HK-2 (cell line): ENCODE results near the gene NELFB.
A peak's percentile ranks its signal among the peaks of the same experiment; 100 is the strongest.

ENCODE experiments used
- DNase-seq: peaks from one replicate; pipeline ENCODE4 v3.0.0-alpha.2; 2018; ENCODE audit not compliant: unreplicated experiment

NELFB gene

DNA sequence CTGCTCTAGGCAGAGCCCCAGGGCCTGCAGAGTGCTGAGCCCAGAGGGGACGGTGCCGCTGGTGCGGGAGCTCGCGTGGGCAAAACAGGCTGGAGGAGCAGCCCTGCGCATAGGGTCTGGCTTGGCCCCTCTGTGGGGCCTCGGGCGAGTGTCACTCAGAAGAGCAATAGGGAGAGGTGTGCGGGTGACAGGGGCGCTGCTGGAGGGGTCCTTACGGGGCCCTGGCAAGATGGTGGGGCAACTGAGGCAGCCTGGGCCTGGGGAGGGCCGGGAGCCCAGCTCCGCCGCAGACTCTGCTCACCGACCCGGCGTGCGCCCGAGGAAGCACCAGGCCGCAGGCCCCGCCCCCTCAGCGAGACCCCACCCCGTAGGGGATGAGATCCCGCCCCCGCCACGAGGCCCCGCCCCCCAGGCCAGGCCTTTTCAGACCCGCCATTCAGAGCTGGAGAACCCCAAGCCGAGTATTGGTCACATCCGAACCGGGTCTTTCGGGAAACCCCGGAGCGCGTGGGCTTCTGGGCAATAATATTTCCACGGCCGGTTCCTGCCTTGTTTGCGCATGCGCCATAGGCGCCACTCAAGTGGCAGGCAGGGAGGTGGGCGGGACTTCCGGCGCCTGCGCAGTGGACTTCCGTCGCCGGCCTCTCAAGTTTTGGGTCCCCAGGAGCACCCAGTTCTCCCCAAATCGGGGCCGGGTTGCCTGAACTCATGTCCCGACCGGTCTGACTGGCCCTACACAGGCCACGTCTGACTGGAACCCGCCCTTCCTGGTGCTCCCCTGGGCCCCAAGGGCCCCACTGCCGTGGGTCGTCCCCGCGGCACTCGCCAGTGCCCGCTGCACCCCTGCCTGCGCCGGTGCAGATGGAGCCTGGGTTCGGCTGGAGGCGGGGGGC, 31.8 kb upstream of the NELFB start:
- peak; percentile 98 for DNase-seq

DNA sequence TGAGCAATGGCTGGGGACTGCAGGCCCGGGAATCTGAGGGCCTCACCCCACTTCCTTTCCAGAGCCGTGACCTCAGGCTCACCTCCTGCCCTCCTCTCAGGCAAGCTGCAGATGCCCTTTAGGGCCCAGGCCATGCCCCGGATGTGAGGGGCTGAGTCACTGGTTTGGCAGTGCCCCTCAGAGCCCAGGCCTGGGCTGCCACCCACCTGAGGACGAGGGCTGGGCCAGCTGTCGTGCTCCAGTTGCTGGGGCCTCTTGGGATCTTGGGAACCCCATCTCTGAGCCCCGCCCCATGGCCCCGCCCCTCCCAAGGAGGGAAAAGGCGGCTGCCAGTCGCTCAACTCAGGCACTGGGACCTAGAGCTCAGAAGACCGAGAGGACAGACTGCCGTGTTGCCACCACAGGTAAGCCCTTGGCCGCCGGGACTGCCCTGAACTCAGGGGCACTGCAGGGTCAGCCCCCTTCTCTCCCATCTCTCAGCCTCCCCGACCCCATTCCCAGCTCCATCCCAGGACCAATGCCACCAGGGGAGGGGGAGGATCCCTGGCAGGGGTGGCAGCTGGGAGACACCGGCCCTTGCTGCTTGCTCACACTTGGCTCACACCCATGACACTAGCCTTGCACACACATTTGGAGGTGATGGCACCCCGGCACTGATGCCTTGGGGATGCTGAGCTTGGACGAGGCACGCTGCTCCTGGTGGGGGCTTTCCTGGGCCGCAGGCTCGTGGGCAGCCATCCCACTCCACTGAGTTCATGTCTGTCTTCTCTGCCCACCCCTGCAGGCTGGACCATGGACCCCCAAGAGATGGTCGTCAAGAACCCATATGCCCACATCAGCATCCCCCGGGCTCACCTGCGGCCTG, 30.1 kb upstream of the NELFB start, which contains the start of gene CYSRT1:
TSS of gene CYSRT1 (plus strand) at position 345 of the 865 bp plus-strand sequence. CDS start at position 793, 448 bp downstream.
- DNase-seq: no peak

DNA sequence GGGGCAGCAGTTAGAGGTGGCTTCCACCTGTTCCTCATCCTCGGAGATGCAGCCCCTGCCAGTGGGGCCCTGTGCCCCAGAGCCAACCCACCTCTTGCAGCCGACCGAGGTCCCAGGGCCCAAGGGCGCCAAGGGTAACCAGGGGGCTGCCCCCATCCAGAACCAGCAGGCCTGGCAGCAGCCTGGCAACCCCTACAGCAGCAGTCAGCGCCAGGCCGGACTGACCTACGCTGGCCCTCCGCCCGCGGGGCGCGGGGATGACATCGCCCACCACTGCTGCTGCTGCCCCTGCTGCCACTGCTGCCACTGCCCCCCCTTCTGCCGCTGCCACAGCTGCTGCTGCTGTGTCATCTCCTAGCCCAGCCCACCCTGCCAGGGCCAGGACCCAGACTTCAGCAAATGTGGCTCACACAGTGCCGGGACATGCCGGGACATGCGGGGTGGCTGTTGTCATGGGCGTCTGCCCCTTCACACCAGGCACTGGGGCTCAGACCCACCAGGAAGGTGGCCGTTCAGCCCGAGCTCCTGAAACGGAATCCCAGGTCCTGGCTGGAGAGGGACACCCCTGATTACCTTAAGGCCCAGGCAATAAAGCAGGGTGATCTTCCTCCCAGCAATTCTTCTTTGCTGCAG, 29.3 kb upstream of the NELFB start:
- no peak for DNase-seq

DNA sequence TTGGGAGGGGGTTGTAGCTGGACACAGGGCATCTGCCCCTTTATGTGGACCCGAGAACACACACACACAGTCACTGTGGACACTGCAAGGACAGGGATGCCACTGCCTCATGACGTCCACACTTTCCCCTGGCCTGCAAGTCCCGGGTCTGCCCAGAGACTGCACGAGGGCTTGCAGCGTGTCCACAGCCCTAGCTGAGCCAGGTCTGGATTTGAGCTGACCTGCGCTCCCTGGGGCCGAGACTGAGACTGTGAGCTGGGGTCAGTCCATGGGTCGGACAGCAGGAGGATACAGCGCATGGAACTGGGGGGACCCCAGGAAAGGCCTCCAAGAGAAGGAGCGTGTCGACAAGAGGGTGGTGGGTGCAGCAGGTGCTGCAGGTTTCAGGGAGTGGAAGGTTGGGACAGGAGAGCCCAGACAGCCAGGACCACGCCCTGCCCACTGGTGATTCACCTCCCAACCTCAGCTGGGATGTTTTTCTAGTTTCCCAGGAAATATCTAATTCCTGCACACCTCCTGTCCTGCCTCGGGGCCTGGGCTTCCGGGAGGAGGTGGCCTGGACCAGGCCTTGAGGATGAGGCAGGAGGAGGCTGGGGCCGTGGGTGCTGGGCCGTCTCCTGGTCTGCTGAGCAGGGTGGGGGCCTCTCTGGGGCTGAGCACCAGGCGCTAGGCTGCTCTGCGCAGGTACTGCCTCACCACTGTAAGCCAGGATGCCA, 28.6 kb upstream of the NELFB start:
- DNase-seq: peak; percentile 74

DNA sequence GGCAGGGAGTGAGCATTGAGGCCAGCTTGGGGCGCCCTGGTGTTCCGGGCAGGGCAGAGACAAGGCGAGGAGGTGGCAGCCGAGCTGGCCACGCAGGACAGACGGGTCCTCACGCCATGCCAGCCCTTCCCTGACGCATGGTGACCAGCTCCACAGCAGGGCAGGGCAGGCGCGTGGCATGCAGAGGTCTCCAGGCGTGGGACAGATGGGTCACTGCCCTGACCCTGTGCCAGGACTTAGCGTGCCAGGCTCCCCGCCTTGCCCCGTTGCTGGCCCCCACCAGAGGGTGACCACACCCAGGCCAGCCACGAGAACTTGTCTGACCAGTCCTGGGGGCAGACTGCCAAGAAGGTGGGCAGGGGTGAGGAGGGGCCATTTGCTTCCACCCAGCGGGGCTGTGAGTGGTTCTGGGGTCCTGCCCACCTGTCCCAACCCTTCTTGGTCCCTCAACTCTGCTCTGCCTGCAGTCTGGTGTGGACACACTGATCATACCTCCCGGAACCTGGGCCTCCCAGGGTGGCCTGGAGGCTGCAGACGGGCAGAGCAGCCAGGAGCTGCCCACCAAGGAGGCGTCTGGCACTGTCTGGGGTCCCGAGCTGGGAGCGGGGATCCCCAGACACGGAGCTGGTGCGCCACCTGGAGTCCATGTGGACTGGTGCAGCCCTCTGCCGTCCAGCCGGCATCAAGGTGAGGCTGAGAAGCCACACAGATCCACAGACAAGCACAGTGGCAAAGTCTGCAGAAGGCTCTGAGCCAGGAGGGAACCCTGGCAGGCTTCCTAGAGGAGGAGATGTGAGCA, 27.9 kb upstream of the NELFB start, which contains the start of gene RNF224:
TSS of gene RNF224 (plus strand) at position 449 of the 799 bp plus-strand sequence. CDS start 834 bp downstream, outside the sequence.
- peak; percentile 84 for DNase-seq

DNA sequence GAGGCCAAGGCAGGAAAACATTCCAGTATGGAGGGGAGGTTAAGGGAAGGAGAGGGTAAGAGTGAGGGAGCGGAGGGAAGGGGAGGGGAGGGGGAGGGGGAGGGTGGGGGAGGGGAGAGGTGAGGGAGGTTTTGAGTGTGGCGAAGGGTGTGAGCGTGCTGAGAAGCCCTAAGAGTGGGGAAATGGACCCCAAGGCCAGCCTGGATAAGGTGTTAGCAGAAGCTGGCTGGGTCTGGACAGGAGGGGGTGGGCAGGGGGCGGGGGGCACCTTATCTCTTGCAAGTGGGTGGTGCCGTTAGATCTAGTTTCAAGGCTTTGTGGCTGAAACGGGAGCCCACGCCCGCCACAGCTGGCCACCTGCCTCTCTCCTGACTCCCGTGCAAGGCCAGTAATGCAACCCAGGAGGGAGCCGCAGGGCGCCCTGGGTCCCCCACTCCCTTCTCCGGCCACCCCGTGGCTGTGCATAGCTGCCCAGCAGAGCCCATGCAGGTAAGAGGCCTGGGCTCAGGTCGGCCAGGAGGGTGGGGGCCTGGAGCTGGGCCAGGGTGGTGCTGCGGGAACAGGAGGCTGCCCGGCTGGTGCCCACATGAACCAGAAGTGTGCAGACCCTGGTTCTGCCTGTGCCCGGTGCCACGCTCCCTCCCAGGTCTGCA, 27.1 kb upstream of the NELFB start:
- DNase-seq: no peak

DNA sequence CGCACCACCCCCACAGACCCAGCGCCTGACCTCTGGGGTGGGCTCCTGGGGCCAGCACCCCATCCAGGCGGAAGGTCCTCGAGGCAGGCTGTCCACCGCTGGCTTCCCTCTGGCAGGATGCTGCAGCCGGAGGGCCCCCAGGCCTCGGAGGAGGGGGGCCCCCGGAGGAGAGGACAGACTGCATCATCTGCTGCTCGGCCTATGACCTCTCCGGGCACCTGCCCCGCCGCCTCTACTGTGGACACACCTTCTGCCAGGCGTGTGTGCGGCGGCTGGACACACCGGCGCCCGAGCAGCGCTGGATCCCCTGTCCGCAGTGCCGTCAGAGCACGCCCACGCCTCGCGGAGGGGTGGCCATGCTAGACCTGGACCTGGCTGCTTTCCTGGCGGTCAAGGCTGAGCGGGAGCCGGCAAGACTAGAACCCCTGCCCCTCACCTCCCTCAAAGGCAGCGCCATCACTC, 26.6 kb upstream of the NELFB start:
- DNase-seq: no peak

DNA sequence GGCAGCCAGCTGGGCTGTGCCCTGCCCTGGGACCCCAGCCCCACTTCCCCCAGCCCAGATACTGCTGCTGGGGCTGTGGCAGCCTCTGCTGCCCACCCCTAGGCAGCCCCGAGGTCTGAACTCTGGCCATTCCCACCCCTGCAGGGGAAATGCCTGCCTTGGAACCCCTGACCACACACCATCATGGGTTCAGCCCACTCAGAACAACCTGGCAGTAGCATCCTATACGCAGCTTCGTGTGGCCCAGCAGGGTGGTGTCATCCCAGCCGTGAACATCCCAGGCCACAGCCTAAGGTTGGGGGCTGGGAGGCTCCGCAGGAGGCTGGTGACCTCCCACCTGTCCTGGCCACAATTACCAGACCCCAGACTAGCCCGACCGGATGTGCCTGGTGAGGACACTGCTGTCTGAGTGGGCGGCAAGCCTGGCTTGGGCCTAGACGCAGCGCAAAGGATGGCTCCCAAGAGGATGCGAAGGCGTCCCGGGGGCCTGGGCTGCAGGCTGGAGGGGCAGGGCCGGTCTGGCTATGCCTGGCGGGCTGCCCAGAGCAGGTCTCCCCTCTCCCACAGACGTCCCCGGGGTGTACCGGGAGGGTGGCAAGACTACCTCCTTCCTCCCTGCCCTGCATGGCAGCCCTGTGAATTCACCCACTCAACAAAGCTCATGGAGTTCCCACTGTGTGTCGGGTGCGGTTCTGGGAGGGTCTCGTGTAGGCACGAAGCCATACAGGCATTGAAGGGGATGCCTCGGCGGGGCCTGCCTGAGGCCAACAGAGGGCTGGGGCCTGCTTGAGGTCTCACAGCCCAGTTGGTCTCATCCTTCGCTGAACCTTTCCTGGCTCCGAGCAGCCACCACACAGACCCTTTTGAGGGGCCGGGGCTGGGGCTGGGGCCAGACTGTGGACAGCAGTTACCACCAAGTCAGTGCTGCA, 25.9 kb upstream of the NELFB start:
- no peak for DNase-seq

DNA sequence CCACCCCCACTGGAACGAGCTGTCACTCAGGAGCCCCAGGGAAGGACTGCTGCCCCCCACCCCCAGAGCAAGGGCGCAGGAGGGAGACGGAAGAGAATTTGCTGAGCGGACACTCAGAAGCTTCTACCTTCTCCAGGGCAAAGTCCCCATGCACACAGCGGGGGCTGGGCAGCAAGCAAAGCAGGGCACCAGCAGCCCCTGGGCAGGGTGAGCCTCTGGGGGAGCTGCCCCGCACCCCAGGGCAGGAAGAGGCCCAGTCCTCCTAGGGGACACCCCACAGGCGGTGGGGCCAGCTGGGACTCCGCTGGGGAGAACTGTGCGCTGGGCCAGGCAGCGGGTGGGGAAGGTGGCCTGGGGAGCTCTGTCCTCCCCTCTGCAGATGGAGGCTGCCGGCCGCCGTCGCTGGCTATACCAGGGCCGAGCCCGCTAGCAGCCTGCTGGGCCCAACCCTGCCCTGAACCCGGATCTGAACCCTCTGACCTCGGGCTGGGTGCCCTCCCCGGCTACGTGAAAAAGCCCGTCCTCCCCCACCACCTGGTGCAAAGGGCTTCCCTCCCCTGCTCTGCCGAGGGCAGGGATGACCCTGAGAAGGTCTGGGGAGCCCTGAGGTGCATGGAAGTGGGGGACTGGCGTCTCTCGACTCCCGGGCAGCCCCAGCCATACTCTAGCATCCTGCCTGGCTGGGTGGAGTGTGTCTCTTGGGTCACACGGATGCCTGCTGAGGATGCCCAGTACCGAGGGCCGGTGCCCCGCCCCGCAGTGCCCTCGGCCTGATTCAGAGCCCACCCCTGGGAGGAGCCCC, 25.0 kb upstream of the NELFB start:
- no peak for DNase-seq

DNA sequence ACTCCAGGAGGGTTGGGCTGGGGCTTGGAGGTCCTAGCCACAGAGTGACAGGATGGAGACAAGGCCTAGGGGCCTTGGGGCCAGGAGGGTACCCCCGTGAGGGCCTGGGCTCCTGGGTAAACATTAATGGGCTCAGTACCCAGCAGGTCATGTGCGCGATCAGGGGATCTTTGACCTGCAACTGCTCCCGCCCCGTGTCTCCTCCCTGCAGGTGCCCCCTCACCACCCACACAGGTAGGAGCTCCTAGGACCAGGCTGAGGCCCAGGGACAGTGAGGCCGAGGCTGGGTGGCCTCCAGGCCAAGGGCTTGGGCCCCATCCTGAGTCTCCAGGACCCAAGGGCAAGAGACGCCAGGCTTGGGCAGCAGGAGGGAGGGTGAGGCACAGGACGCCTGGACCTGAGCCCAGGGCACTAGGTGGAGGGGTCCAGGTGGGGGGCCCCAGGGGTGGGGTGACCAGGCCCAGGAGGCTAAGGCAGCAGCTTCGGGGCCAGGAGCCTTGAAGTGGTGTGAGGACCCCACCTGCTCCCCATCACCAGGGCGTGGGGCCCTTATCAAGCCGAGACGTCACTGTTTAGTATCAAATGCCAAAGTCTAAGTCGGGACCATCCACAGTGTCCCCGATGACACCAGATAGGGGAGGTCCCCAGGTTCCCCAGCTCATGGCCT, 24.3 kb upstream of the NELFB start, which contains the start of gene SLC34A3:
TSS of gene SLC34A3 (plus strand) at position 197 of the 667 bp plus-strand sequence. CDS start 802 bp downstream, outside the sequence.
- DNase-seq: no peak

DNA sequence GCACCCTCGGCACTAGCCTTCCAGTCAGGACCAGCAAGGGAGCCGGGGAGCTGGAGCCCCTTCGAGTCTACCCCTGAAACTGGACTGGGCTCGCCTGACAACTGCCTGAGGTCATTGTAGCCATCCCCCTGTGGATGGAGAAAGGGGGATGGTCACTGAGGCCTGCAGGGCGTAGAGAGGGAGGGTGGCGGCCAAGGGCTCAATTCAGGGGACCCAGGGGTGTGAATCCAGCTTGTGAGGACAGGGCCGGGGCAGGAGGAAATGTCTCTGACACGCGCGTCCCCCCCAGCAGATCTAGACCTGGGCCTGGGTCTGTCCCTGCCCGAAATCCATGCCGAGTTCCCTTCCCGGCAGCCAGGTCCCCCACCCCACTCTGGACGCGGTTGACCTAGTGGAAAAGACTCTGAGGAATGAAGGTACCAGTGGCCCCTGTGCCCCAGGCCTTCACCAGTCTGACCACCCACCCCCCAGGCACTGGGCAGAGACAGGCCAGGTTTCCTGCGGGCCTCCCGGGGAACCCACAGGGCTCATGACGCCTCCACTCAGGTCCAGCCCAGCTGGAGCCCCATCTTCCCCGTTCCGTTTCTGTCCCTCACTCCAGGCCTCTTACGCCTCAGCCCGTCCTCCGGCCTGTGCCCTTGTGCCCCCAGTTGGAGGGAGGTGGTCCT, 23.6 kb upstream of the NELFB start:
- DNase-seq: no peak

DNA sequence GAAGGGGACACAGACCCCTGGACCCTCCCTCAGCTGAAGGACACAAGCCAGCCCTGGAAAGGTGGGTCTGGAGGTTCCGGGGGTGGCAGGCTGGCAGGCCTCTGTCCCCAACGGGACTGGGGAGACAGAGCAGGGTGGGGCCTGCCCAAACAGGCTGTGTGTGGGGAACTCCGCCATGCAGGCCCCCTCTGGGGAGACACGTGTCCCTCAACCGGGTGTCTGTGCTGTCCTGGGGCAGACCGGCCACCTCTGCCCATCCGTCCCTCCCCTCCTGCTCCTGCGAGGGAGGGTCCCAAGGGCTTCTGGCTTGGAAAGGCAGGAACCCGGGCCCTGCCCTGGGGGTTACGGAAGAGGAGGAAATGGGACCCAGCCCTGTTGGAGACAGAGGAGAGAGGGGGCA, 23.0 kb upstream of the NELFB start:
- no peak for DNase-seq

DNA sequence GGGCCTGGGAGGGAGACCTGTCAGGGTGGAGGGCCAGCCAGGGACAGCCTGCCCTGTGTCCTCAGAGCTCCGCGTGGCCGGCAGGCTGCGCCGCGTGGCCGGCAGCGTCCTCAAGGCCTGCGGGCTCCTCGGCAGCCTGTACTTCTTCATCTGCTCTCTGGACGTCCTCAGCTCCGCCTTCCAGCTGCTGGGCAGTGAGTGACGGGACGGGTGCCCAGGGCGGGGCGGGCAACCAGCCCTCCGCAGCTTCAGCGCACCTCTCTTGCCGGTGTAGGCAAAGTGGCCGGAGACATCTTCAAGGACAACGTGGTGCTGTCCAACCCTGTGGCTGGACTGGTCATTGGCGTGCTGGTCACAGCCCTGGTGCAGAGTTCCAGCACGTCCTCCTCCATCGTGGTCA, 22.6 kb upstream of the NELFB start:
- no peak for DNase-seq

DNA sequence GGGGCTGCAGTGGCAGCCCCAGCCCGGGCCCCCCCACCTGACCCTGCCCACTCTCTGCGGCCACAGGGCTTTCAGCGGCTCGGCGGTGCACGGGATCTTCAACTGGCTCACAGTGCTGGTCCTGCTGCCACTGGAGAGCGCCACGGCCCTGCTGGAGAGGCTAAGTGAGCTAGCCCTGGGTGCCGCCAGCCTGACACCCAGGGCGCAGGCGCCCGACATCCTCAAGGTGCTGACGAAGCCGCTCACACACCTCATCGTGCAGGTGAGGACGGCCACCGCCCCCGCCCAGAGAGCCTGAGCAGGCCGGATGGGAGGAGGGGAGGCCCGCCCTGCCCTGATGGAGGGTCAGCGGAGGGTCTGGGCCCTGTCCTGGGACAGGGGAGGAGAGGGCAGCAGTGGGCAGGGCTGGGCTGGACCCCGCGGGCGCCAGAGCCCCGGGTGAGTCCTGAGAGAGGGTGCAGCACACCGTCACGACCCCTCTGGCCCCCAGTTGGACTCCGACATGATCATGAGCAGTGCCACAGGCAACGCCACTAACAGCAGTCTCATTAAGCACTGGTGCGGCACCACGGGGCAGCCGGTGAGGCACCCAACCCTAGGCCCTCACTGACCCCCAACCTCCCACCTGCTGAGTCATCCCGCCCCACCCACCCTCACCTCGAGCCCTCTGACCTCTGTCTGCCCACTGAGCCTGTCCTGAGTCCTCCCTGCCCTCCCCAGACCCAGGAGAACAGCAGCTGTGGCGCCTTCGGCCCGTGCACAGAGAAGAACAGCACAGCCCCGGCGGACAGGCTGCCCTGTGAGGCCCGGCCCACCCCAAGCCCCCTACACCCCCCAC, 21.8 kb upstream of the NELFB start:
- no peak for DNase-seq

DNA sequence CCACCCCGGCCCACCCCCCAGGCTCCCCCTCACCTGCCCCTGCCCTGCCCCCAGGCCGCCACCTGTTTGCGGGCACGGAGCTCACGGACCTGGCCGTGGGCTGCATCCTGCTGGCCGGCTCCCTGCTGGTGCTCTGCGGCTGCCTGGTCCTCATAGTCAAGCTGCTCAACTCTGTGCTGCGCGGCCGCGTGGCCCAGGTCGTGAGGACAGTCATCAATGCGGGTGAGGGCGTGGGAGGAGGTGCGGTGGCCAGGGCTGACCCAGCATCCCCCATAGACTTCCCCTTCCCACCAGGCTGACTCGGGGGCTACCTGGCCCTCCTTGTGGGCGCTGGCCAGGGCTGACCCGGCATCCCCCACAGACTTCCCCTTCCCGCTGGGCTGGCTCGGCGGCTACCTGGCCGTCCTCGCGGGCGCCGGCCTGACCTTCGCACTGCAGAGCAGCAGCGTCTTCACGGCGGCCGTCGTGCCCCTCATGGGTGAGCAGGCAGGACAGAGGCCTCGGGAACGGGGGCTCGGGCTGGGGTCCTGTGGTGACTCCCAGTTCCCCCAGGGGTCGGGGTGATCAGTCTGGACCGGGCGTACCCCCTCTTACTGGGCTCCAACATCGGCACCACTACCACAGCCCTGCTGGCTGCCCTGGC, 21.0 kb upstream of the NELFB start:
- DNase-seq: no peak
